SU-DHL-6 (cell line): ENCODE results near the gene TCF7L1.

Source experiments
- CTCF ChIP-seq: fragments of 200-600 bp; sonication (generic); IDR thresholded peaks from one replicate; pipeline ENCODE4 v1.5.1; 2017; ENCODE audit warnings: antibody characterized with exemption, mild to moderate bottlenecking, low read length, moderate library complexity; ENCODE audit not compliant: insufficient read depth, poor library complexity, severe bottlenecking
- EZH2phosphoT487 ChIP-seq: fragments of 200-600 bp; sonication (generic), shearing (Covaris generic); conservative IDR thresholded peaks from 2 replicates; pipeline ENCODE4 v1.6.1; 2018; ENCODE audit warnings: mild to moderate bottlenecking, antibody characterized with exemption, low read length, moderate library complexity, mixed read lengths

DNA sequence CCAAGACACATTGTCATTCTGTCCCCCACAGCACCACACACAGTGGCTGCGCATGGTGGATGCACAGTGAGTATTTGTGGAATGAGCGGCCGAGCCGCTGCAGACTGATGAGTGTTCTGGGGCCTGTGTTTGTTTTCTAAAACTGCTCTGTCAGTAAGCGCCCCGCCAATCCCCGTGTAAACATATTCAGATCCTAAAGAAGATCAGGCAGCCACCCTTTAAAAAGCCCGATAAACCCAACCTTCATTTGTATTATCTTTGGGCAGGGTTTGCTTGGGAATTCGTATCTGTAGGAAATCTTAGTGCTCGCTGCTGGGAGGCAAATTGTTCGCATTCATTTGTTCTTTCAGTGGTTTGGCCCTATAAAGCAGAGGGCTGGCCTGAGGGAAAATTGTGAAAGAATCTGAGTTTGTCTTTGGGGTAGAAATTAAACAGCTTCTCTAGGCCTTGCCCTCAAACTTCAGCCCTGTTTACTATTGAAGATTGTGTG lies 126.0 kb downstream of the TCF7L1 start:
- no peak for TF ChIP-seq CTCF
- no peak for TF ChIP-seq EZH2phosphoT487
